Epithelial cell of proximal tubule (primary cell): ENCODE data around the gene FNDC10. TPM values are rescaled to one million over a fixed set of nuclear protein-coding genes. Genes with fewer than 3 reads are reported as not detected.

ENCODE experiments used
- DNase-seq: peaks from one replicate; pipeline ENCODE4 v3.0.0-alpha.2; 2011; ENCODE audit warnings: low read depth
- H3K4me3 ChIP-seq: 2 replicates; pipeline ENCODE4 v1.5.1; 2011; ENCODE audit warnings: low read depth, mild to moderate bottlenecking, low read length
- total RNA-seq: library from RNA; depleted of rRNA; stranded (reverse); fragments of >200 nt; gene quantifications from 2 replicates; pipeline ENCODE4 v1.2.3, GENCODE V29; 2015
- TF ChIP-seq, protein P1 (sequence below): conservative IDR thresholded peaks from 2 replicates; pipeline ENCODE4 v1.5.1; 2012; ENCODE audit warnings: low read depth, mild to moderate bottlenecking, low read length

FNDC10 gene
- total RNA-seq, 1 donor from 2014 or later, result 6.1 TPM

DNA sequence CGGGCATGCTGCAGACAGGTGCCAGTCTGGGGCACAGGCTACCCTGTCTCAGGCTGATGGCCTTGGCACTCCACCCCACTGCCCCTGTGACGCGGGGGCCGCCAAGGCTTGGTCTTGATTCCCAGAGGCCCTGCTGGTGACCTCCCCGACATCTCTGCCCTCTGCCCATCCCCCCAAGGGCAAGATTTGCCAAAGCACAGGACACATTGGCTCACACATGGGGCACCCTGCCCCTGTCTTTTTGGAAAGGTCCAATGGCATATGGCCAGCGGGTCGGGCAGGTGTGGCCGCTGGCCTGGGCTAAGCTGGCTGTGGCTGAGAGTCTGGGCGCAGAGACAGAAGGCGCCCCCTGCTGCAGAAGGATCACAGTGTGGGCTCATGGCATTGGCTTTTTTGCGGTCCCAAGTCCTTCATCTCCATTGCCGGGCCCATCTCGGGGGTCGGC is 20.0 kb upstream of the FNDC10 start:
- TF ChIP-seq, protein P1, sequence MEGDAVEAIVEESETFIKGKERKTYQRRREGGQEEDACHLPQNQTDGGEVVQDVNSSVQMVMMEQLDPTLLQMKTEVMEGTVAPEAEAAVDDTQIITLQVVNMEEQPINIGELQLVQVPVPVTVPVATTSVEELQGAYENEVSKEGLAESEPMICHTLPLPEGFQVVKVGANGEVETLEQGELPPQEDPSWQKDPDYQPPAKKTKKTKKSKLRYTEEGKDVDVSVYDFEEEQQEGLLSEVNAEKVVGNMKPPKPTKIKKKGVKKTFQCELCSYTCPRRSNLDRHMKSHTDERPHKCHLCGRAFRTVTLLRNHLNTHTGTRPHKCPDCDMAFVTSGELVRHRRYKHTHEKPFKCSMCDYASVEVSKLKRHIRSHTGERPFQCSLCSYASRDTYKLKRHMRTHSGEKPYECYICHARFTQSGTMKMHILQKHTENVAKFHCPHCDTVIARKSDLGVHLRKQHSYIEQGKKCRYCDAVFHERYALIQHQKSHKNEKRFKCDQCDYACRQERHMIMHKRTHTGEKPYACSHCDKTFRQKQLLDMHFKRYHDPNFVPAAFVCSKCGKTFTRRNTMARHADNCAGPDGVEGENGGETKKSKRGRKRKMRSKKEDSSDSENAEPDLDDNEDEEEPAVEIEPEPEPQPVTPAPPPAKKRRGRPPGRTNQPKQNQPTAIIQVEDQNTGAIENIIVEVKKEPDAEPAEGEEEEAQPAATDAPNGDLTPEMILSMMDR, result peak; percentile 44
- DNase-seq, result no peak
- no peak overlapping the region for H3K4me3 ChIP-seq

DNA sequence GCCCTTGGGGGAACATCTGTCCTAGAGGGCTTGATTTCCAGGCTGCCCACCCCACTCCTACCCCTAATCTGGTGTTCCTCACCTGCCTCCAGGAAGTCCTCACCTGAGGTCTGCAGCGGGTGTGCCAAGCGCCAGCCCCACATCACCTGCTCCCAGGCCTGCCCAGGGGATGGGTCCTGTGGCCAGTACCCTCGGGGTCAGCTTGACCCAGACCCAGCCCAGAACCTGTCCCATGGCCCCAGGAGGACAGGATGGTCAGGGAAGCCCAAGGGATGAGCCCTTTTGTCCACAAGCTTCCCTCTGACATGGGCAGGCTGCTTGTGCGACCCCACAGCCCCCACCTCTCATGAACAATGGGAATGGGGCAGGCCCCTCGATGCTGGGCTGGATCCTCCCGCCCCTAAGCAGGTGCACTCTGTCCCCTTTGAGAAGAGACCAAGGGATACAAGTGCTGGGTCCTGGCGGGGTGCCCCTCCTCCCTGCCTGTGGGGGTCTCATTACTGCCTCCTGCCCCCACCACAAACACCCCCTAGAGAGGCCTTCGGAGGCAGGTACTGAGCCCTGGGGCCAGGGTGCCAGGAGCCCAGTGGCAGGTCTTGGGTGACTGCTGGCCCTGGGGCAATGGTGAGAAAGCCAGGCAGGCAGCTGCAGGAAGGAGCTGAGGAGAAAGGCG is 18.6 kb upstream of the FNDC10 start:
- TF ChIP-seq, protein P1, result no peak
- no peak overlapping the region for H3K4me3 ChIP-seq
- no peak for DNase-seq

DNA sequence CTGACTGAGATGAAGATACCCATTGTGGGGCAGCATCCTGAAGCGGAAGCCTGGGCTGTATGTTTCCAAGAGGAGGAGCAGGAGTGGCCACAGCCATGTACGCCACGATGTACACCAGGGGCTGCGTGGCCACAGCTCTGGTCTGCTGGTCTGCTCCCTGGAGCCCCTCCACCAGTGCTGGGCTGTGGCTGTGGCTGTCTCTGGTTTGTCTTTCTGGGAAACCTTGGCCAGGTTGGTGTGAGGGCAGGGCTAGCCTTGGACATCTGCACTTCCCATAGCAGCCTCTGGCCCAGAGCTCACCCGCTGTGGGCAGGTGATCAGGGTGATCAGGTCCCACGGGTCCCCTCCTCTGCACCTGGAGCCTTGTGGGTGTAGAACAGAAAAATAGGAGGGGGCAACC is 18.0 kb upstream of the FNDC10 start:
- TF ChIP-seq, protein P1, result no peak
- no peak for DNase-seq
- H3K4me3 ChIP-seq, result no peak overlapping the region

DNA sequence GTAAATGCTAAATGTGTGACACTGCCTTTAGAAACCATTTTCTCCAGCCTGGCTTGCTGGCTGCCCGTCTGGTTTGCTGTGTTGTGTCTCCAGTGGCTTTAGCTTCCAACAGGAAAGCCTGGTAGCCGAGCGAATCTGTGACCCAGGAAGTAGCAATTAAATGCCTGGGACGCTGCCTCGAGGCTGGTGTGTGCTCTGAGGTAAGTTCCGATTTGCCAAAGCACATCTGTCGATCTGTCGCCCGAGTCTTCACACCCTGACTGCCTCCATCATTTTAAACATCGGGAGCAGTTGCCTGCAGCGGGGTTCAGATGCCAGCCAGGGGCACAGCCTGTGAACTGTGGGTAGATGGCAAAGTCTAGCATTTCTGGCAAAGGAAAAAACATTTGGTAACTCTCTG is 17.6 kb upstream of the FNDC10 start:
- no peak overlapping the region for H3K4me3 ChIP-seq

DNA sequence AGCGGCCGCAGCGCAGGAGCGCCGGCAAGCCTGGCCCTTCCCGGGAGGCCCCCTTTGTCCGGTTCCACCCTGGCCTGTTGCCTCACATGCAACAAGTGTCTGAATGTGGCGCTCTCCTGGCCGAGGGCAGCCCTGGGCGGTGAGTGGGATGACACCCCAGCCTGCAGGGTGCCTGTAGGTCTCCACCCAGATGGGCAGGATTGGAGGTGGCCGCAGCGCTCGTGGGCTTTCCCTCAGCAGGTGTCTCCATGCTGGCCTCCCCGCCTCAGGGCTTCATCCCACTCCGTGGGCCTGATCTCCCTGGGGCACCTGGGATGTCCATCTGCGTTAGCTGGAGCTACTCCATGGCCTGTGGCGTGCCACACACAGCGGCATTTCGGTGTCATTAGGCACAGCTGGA is 16.9 kb upstream of the FNDC10 start:
- no peak for DNase-seq
- peak overlapping the region; percentile 99 for H3K4me3 ChIP-seq
- TF ChIP-seq, protein P1, result no peak

More for the DNA sequence above, 17.6 kb upstream of the FNDC10 start:
- no peak for DNase-seq
- TF ChIP-seq, protein P1, result no peak

DNA sequence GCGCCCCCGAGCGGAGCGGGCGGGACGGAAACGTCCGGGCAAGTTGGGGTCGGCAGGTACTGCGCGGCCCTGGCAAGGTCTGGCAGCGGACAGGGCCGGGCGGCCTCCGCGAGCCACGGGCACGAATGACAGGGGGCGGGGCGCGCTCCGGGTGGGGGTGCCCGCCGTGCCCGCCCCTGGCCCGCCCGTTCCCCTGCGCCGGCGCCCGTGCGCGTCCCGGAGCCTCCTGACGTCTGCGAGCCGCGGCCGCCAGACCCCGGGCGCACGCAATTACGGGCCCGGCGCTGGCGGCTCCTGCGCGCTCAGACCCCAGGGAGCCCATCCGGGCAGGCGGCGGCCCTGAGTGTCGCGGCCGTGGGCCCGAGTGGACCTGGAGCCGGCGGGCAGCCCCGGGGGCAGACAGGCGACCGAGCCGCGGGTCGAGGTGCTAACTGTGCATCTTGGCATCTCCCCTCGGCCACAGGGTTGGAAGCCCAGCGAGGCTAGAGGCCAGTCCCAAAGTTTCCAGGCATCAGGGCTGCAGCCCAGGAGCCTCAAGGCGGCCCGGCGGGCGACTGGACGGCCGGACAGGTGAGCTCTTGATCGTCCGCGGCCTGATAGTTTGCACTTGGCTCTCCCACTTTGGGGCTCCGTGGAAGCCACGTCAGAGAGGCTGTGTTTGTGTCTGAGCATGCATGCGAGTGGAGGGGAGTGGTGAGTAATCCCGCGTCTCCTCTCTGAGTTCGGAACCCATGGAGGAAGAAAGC is 16.3 kb upstream of the FNDC10 start:
- TF ChIP-seq, protein P1, result no peak
- DNase-seq, result no peak
- H3K4me3 ChIP-seq, result peak overlapping the region; percentile 99
